A549 treated with CpdA at 1 μM for 4 hours (cell line): ENCODE measurements around the gene ZNRF1. TPM values are rescaled to one million over a fixed set of nuclear protein-coding genes. Genes with fewer than 3 reads are reported as not detected.

Experiments
- total RNA-seq: library from RNA; stranded (reverse); fragments of 200-300 nt; extraction: Qiagen RNA extraction; gene quantifications from 5 replicates; pipeline ENCODE4 v1.2.3, GENCODE V29; 2022; ENCODE audit warnings: low read depth

ZNRF1 gene
- 17.3 to 24.5 TPM (median 23.4 TPM) in 5 replicates for total RNA-seq

DNA sequence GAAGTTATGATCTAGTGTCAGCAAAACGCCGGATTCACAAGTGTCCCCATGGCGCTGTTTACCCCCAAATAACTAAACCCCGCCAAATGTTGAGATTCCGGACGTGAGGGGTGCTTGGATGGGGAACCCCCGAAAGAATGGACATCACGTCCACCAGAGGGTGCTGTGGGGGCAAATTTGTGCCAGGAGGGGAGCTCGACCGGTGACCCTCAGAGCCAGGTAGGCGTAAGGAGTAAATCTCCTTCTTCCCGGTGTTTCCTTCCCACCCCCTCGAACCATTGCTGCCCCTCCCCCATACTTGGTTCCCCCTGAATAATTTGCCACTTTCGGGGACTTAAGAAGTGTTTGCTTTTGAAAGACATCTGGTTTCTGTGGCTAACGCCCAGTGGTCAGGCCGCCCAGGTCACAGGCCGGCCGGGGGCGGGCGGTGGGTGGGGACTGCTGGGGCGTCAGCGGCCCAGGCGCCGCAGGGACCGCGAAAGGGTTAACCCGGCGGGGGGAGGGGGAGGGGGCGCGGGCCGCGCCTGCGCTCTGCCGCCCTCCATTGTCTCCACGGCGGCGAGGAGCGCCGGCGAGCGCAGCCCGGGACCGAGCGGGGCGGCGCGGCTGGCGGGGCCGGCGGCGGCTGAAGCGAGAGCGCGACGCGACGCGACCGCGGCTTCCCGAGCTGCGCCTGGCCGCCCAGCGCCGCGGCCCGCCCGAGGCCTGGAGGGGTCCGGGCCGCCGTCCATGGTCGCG is at the start of gene ZNRF1:
TSS of gene ZNRF1 (plus strand) at position 544 of the 738 bp plus-strand sequence. CDS start 648 bp downstream, outside the sequence.

DNA sequence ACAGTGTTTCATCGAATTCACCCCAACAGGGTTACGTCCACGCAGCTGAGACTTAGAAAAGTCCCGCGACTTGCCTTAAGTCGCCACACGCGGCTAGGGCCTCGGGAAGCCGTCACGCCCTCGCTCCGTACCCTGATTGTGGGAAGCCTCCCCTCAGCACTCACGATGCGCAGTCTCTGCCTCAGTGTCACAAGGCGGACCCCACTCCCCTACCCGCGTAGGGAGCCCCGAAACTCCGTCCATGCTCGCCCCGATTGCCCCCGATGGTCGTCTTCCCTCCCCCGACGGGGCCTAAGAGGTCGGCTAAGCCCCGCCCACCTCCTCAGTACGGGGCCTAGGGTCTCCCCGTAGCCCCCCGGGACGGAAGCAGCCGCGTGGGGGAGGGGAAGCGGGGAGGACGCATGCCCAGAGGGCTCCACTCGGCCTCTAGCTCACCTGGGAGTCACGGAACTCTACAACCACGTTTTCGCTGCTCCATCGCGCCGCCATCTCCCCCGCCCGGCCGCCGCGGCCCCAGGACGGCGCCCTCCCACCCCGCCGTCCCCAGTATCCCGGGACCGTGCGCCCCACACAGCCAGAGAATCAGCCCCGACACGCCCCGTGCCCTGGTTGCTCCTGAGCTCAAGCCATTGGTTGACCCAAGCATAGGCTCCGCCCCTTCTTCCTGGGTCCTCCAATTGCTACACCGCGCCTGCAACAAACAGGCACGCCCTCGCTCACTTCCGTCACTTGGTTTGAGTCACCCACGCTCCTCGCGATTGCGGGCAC is 14.1 kb upstream of the ZNRF1 start, which contains the start of gene WDR59:
TSS of gene WDR59 (minus strand) at position 595 of the 768 bp plus-strand sequence. CDS start at position 489, 106 bp downstream.

DNA sequence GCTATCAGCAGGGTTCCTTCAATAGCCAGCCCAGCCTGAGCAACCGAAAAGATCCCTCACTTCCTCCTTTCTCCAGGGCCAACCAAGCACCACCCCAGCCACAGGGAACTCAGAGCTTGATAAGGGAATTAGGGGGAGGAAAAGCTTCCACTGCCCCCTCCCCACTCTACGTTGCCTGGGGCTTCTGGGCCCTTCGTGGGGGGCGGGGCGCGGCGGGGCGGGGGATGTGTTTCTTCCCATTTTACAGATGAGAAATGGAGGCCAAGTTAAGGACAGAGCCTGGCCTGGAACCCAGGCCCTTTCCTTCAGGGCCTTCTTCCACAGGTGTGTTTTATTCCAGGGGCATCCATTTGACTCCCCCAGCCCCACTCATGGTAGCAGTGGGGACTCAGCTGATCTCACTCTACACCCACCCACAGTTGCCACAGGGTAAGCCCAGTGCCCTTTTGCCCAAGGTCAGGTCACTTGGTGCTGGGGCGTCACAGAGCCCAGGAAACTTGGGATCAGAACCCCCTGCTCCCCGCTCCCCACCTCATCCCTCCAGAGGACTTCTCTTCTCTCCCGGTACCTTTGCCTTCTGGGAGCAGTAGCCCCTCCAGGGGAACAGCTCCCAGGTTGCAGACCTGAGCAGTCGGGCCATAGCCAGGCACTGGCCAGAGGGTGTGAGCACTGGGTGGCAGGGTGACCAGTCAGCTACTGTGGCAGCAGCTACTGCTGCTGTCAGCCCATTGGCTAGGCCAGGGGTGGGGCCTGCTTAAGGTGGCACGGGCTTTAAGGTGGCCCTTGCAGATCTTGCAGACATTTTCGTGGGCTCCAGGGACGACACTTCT is 117.5 kb downstream of the ZNRF1 start, which contains the start of gene LDHD:
TSS of gene LDHD (minus strand) at position 700 of the 830 bp plus-strand sequence. CDS start at position 640, 60 bp downstream.

DNA sequence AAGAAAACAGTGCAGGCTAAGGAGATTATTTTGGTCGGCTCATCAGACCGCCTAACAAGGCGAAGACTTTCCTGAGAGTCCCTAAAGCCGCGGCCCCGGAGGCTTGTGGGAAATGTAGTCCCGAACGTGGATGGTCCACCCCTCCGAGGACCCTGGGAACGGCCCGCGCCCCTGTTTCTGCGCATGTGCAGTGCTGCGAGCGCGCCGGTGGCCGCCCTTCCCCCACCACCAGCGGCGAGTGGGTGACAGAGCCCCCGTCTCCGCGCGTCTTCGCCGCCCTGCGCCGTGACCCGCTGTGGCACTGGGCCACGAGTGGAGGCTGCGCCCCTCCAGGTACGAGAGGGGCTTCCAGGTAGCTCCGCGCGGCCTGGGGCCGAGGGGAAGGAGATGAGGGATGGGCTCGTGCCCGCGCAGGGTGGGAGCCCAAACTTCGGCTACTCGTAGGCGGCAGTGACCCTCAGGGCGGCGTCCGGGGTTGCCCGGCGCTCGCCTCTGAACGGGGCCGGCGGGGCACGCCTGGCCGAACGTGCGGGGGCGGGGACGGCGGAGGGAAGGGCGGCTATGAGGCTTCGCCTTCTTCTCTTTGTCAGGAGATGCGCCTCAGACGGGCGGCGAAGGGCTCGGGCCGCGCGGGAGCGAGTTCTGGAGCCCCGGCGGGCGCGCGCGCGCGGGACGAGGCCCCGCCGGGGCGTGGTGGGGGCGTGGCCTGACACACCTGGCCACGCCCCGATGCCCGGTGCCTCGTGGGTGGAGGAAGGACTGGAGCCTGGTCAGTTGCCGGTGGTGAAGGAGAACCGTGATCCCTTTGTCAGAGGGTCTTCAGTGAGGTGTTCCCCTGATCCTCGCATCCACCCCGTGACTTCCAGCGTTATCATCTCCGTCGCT is 149.7 kb downstream of the ZNRF1 start, which contains the start of gene ZFP1:
TSS of gene ZFP1 (plus strand) at position 214 of the 885 bp plus-strand sequence. CDS start 4,428 bp downstream, outside the sequence.

Other genes starting within 250 kb of the ZNRF1 start
- gene FA2H, start 224.2 kb upstream of the ZNRF1 start, total RNA-seq, result 34.7 to 45.6 TPM (median 38.1 TPM) in 5 replicates
- gene WDR59, start 13.9 kb upstream of the ZNRF1 start, total RNA-seq, result 25.1 to 32.3 TPM (median 31.0 TPM) in 5 replicates
- gene LDHD, start 117.8 kb downstream of the ZNRF1 start, total RNA-seq, result 0.55 to 0.84 TPM (median 0.76 TPM) in 5 replicates
- gene ZFP1, start 149.5 kb downstream of the ZNRF1 start, total RNA-seq, result 10.1 to 11.3 TPM (median 11.0 TPM) in 5 replicates
- gene CTRB2, start 208.1 kb downstream of the ZNRF1 start, total RNA-seq, result not detected in 5 replicates
- gene CTRB1, start 220.0 kb downstream of the ZNRF1 start, total RNA-seq, result not detected in 5 replicates